ENCODE results near the gene SLIT3.

- TF ChIP-seq CTCF (IDR thresholded peaks at IDR 0.05), result no peak
- TF ChIP-seq POLR2A (IDR thresholded peaks at IDR 0.05), result no peak
These were observed 516.5 kb downstream of the SLIT3 start for GRCh38 chr5:168784454-168784853.

All from right lobe of liver (tissue), 4 donors.